Measurements from ENCODE around the gene HSPA4.

DNA sequence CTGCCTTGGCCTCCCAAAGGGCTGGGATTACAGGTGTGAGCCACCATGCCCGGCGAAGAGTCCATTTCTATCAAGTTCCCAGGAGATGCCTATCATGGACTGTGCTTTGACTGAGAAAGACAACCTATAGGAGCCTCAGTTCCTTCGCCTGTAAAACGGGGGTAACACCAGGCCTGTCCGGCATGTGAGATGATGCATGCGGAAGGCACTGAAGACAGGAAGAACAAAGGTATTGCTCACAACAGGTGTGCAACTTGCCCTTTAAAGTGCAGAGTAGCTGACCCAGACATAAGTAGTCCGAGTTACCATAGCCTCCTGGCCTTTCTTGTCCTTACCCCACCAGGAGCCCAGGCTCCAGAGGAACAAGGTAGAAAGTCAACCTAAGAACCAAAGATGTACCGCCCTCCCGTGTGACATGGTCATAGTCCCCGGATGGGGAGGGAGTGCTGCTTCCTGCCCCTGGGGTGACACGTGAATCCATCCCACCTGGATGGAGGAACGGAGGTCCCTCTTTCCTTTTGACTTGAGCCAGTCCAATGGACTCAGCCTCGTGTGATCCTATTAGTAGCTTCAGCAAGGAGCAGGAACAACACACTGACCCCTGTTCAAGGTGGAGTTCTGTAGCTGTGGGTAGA, 60.3 kb downstream of the HSPA4 start:
- TF ChIP-seq, protein P1, sequence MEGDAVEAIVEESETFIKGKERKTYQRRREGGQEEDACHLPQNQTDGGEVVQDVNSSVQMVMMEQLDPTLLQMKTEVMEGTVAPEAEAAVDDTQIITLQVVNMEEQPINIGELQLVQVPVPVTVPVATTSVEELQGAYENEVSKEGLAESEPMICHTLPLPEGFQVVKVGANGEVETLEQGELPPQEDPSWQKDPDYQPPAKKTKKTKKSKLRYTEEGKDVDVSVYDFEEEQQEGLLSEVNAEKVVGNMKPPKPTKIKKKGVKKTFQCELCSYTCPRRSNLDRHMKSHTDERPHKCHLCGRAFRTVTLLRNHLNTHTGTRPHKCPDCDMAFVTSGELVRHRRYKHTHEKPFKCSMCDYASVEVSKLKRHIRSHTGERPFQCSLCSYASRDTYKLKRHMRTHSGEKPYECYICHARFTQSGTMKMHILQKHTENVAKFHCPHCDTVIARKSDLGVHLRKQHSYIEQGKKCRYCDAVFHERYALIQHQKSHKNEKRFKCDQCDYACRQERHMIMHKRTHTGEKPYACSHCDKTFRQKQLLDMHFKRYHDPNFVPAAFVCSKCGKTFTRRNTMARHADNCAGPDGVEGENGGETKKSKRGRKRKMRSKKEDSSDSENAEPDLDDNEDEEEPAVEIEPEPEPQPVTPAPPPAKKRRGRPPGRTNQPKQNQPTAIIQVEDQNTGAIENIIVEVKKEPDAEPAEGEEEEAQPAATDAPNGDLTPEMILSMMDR (IDR thresholded peaks at IDR 0.05): no peak
- TF ChIP-seq POLR2A (IDR thresholded peaks at IDR 0.05): no peak

All from prostate gland (tissue), 2 donors.